HepG2 (cell line): ENCODE measurements around the gene NAGS. TPM values are rescaled to one million over a fixed set of nuclear protein-coding genes. Genes with fewer than 3 reads are reported as not detected.

Experiments
- AGO1 ChIP-seq: fragments of 200-400 bp; formaldehyde crosslinking; IDR thresholded peaks from 2 replicates; pipeline ENCODE4 v1.6.1; 2017; ENCODE audit warnings: mild to moderate bottlenecking, low read depth, low read length, moderate library complexity; ENCODE audit not compliant: poor library complexity, severe bottlenecking
- CEBPG ChIP-seq: IDR thresholded peaks from 2 replicates; pipeline ENCODE4 v1.6.1; 2016
- FIP1L1 ChIP-seq: fragments of 200-400 bp; formaldehyde crosslinking; IDR thresholded peaks from 2 replicates; pipeline ENCODE4 v1.6.1; 2018; ENCODE audit warnings: low read depth, mild to moderate bottlenecking, low read length, moderate library complexity, borderline replicate concordance; ENCODE audit not compliant: insufficient read depth
- FOXK2 ChIP-seq: fragments of 450-650 bp; IDR thresholded peaks from 2 replicates; pipeline ENCODE4 v1.6.1; 2016
- HHEX ChIP-seq: IDR thresholded peaks from 2 replicates; pipeline ENCODE4 v1.6.1; 2016; ENCODE audit warnings: control low read depth
- HMG20A ChIP-seq: IDR thresholded peaks from 2 replicates; pipeline ENCODE4 v1.6.1; 2016; ENCODE audit warnings: borderline replicate concordance
- KDM5B ChIP-seq: sonication (generic); formaldehyde crosslinking; IDR thresholded peaks from 2 replicates; pipeline ENCODE4 v1.4.0; 2020; ENCODE audit warnings: missing genetic modification reagents, mild to moderate bottlenecking, borderline replicate concordance
- MTA3 ChIP-seq: sonication (generic); formaldehyde crosslinking; IDR thresholded peaks from 2 replicates; pipeline ENCODE4 v1.4.0; 2020; ENCODE audit warnings: missing genetic modification reagents
- NFRKB ChIP-seq: fragments of 450-650 bp; IDR thresholded peaks from 2 replicates; pipeline ENCODE4 v1.6.1; 2017
- PAF1 ChIP-seq: IDR thresholded peaks from 2 replicates; pipeline ENCODE4 v1.6.1; 2016; ENCODE audit warnings: missing genetic modification reagents, missing compliant biosample characterization
- ZBTB7A ChIP-seq: sonication (generic); formaldehyde crosslinking; IDR thresholded peaks from 2 replicates; pipeline ENCODE4 v1.8.0; 2022; ENCODE audit warnings: mild to moderate bottlenecking, missing genetic modification reagents
- ZFP41 ChIP-seq: sonication (generic); formaldehyde crosslinking; IDR thresholded peaks from 2 replicates; pipeline ENCODE4 v1.4.0; 2020; ENCODE audit warnings: mild to moderate bottlenecking, missing genetic modification reagents, borderline replicate concordance
- ZNF3 ChIP-seq: IDR thresholded peaks from 2 replicates; pipeline ENCODE4 v1.7.0; 2017; ENCODE audit warnings: inconsistent platforms
- ZNF549 ChIP-seq: sonication (generic); formaldehyde crosslinking; IDR thresholded peaks from 2 replicates; pipeline ENCODE4 v1.5.0; 2020; ENCODE audit warnings: missing genetic modification reagents
- ZNF564 ChIP-seq: sonication (generic); formaldehyde crosslinking; IDR thresholded peaks from 2 replicates; pipeline ENCODE4 v1.8.1; 2023; ENCODE audit warnings: mild to moderate bottlenecking, missing genetic modification reagents
- ZNF776 ChIP-seq: sonication (generic); formaldehyde crosslinking; IDR thresholded peaks from 2 replicates; pipeline ENCODE4 v1.4.0; 2020; ENCODE audit warnings: mild to moderate bottlenecking, missing genetic modification reagents
- polyA plus RNA-seq, 8 experiments: library from polyadenylated mRNA; depleted of rRNA in 3 of 8; stranded (reverse) in 7 of 8; unstranded in 1 of 8; fragments of >200 nt; fragmentation: Illumina TruSeq in 4 of 8; extraction: Trizol in 4 of 8; gene quantifications; 2 replicates each; pipeline versions ENCODE4 v1.2.1 to v1.2.3, GENCODE V29; 2011 to 2016; ENCODE audit warnings: low read depth in 4 of 8, missing spikeins in 1 of 8, mixed read lengths in 1 of 8; ENCODE audit not compliant: insufficient read depth in 1 of 8
- total RNA-seq, 5 experiments: library from RNA; depleted of rRNA; stranded (reverse); fragments of >200 nt; fragmentation: Illumina TruSeq; extraction: Trizol; gene quantifications; 2 replicates each; pipeline ENCODE4 v1.2.3, GENCODE V29; 2016; ENCODE audit warnings: low read depth in 1 of 5
- TF ChIP-seq, protein P1 (sequence below): sonication (generic); formaldehyde crosslinking; IDR thresholded peaks from 2 replicates; pipeline ENCODE4 v1.5.1; 2020; ENCODE audit warnings: mild to moderate bottlenecking, missing genetic modification reagents, borderline replicate concordance
- TF ChIP-seq, protein P2 (sequence below): sonication (generic); formaldehyde crosslinking; IDR thresholded peaks from 2 replicates; pipeline ENCODE4 v1.4.0; 2020; ENCODE audit warnings: low read depth, mild to moderate bottlenecking, missing genetic modification reagents
- TF ChIP-seq, protein P3 (sequence below): sonication (generic); formaldehyde crosslinking; IDR thresholded peaks from 2 replicates; pipeline ENCODE4 v1.8.1; 2023; ENCODE audit warnings: mild to moderate bottlenecking, moderate library complexity, missing genetic modification reagents
- TF ChIP-seq, protein P4 (sequence below): sonication (generic); formaldehyde crosslinking; IDR thresholded peaks from 2 replicates; pipeline ENCODE4 v1.5.0; 2020; ENCODE audit warnings: missing genetic modification reagents
- TF ChIP-seq, protein P5 (sequence below): sonication (generic); formaldehyde crosslinking; conservative IDR thresholded peaks from 2 replicates; pipeline ENCODE4 v1.8.0; 2022; ENCODE audit warnings: mild to moderate bottlenecking, moderate library complexity, missing genetic modification reagents
- TF ChIP-seq, protein P6 (sequence below): sonication (generic); formaldehyde crosslinking; conservative IDR thresholded peaks from 2 replicates; pipeline ENCODE4 v1.4.0; 2020; ENCODE audit warnings: missing genetic modification reagents

NAGS gene
- total and polyA plus RNA-seq, 2 of the 13 experiments (the other 11 are each of a cell fraction or from before 2014, with no cell fraction given): 4.3 to 5.1 TPM

DNA sequence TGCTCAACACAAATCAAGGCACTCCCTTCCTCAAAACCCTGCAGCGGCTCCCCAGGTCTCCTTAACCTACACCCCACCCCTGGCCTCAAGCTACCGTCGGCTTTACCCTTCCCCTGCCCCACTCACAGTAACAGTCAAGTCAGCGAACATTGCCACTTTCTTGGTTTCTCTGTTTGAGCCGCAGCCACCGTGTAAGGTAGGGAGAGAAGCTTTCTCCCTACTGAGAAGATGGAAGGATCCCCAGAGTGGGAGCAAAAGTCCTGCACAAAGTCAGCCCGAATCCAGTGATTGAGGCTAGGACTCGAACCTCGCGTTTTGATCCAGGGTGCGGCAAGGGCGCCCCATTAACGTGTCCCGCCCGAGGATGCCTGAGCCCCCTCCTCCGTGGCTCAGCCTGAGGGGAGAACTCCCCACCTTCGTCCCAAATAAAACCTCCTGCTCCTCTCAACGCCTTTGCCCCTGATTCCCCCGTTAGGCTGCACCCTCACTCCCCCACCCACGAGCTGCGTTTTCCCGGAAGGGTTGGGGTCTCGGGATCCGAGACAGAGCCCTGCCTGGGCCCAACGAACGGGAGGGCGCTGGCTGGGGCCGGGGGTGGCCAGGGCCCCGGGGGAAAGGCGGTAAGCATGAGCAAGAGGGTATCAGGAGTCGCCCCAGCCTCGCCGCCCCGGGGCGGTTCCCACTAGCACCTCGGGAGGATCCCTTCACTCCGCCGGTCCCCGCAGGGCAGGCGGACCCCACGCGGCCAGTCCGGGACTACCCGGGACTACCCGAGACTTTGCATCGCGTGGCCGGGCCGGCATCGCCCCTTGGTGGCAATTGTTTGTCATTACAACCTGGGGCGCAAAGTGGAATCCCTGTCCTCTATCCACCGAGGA lies 9.9 kb upstream of the NAGS start (continued):
- TF ChIP-seq, protein P1, sequence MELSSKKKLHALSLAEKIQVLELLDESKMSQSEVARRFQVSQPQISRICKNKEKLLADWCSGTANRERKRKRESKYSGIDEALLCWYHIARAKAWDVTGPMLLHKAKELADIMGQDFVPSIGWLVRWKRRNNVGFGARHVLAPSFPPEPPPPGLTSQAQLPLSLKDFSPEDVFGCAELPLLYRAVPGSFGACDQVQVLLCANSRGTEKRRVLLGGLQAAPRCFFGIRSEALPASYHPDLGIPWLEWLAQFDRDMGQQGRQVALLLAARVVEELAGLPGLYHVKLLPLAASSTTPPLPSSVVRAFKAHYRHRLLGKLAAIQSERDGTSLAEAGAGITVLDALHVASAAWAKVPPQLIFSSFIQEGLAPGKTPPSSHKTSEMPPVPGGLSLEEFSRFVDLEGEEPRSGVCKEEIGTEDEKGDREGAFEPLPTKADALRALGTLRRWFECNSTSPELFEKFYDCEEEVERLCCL (CRISPR knock-in tag): no peak
- no peak for TF ChIP-seq FIP1L1
- no peak for TF ChIP-seq AGO1
- TF ChIP-seq, protein P2, sequence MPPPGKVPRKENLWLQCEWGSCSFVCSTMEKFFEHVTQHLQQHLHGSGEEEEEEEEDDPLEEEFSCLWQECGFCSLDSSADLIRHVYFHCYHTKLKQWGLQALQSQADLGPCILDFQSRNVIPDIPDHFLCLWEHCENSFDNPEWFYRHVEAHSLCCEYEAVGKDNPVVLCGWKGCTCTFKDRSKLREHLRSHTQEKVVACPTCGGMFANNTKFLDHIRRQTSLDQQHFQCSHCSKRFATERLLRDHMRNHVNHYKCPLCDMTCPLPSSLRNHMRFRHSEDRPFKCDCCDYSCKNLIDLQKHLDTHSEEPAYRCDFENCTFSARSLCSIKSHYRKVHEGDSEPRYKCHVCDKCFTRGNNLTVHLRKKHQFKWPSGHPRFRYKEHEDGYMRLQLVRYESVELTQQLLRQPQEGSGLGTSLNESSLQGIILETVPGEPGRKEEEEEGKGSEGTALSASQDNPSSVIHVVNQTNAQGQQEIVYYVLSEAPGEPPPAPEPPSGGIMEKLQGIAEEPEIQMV (CRISPR knock-in tag): peak; percentile 60; the same call in 1 of the 2 replicates
- no peak for TF ChIP-seq MTA3
- TF ChIP-seq ZFP41 (CRISPR knock-in tag): no peak
- no peak for TF ChIP-seq HHEX (CRISPR knock-in tag)
- no peak for TF ChIP-seq HMG20A (CRISPR knock-in tag)
- no peak for TF ChIP-seq ZNF3 (CRISPR knock-in tag)
- TF ChIP-seq PAF1: no peak
- TF ChIP-seq, protein P3, sequence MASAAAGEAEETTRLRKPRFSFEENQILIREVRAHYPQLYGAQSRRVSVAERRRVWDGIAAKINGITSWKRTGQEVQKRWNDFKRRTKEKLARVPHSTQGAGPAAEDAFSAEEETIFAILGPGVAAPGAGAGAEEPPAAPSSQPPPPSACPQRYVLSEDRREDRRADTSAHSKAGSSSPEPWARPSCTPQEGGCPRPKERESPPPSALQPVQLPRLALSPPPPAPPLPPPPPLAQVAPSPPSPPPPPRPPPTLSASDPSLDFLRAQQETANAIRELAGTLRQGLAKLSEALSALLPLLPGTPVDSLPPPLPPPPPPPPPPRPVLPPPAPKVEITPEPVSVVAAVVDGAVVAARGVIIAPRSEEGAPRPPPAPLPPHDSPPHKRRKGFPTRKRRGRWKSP: peak; percentile 53; the same call in 1 of the 2 replicates
- TF ChIP-seq NFRKB: no peak
- peak; percentile 73; the same call in 1 of the 2 replicates for TF ChIP-seq KDM5B (CRISPR knock-in tag)
- TF ChIP-seq, protein P4, sequence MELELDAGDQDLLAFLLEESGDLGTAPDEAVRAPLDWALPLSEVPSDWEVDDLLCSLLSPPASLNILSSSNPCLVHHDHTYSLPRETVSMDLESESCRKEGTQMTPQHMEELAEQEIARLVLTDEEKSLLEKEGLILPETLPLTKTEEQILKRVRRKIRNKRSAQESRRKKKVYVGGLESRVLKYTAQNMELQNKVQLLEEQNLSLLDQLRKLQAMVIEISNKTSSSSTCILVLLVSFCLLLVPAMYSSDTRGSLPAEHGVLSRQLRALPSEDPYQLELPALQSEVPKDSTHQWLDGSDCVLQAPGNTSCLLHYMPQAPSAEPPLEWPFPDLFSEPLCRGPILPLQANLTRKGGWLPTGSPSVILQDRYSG (CRISPR knock-in tag): no peak
- TF ChIP-seq, protein P5, sequence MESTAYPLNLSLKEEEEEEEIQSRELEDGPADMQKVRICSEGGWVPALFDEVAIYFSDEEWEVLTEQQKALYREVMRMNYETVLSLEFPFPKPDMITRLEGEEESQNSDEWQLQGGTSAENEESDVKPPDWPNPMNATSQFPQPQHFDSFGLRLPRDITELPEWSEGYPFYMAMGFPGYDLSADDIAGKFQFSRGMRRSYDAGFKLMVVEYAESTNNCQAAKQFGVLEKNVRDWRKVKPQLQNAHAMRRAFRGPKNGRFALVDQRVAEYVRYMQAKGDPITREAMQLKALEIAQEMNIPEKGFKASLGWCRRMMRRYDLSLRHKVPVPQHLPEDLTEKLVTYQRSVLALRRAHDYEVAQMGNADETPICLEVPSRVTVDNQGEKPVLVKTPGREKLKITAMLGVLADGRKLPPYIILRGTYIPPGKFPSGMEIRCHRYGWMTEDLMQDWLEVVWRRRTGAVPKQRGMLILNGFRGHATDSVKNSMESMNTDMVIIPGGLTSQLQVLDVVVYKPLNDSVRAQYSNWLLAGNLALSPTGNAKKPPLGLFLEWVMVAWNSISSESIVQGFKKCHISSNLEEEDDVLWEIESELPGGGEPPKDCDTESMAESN (CRISPR knock-in tag): peak; percentile 57; the same call in 1 of the 2 replicates
- no peak for TF ChIP-seq FOXK2
- TF ChIP-seq CEBPG (CRISPR knock-in tag): no peak
- no peak for TF ChIP-seq ZNF564 (CRISPR knock-in tag)
- no peak for TF ChIP-seq ZNF549 (CRISPR knock-in tag)
- TF ChIP-seq, protein P6, sequence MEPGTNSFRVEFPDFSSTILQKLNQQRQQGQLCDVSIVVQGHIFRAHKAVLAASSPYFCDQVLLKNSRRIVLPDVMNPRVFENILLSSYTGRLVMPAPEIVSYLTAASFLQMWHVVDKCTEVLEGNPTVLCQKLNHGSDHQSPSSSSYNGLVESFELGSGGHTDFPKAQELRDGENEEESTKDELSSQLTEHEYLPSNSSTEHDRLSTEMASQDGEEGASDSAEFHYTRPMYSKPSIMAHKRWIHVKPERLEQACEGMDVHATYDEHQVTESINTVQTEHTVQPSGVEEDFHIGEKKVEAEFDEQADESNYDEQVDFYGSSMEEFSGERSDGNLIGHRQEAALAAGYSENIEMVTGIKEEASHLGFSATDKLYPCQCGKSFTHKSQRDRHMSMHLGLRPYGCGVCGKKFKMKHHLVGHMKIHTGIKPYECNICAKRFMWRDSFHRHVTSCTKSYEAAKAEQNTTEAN (CRISPR knock-in tag): no peak
- no peak for TF ChIP-seq ZBTB7A (CRISPR knock-in tag)
- TF ChIP-seq ZNF776 (CRISPR knock-in tag): no peak; the same call in 1 of the 2 replicates
